ENCODE results near the gene CYP27C1. TPM values are rescaled to one million over a fixed set of nuclear protein-coding genes. Genes with fewer than 3 reads are reported as not detected.

The CYP27C1 gene
- total and polyA plus RNA-seq, 4 donors, result 0.02 to 0.14 (median 0.07) TPM

Small RNAs within 50 kb of the gene (small RNA-seq; reads per million reads assigned to genes)
- gene NIFKP9, result not detected

Other genes with a start within 250 kb of the CYP27C1 start
- 10 to 100 TPM; 16.7 to 21.5 TPM for gene BIN1, start 113.1 kb downstream of the CYP27C1 start, total RNA-seq
- gene BIN1, start 113.1 kb downstream of the CYP27C1 start, polyA plus RNA-seq, result 10 to 100 TPM; 13.3 TPM
- 10 to 100 TPM; 19.7 to 38.3 TPM for gene ERCC3, start 73.8 kb upstream of the CYP27C1 start, total RNA-seq
- 10 to 100 TPM; 12.4 to 15.2 TPM for gene ERCC3, start 73.8 kb upstream of the CYP27C1 start, polyA plus RNA-seq
- 10 to 100 TPM; 22.0 to 46.2 TPM for gene MAP3K2, start 167.7 kb upstream of the CYP27C1 start, total RNA-seq
- 10 to 100 TPM in 1 of 2 donors, 1 to 10 TPM in 1; 5.9 to 12.1 TPM for gene MAP3K2, start 167.7 kb upstream of the CYP27C1 start, polyA plus RNA-seq
- 100 to 1,000 TPM; 150 to 376 TPM for gene PROC, start 198.1 kb upstream of the CYP27C1 start, total RNA-seq
- 100 to 1,000 TPM; 305 to 407 TPM for gene PROC, start 198.1 kb upstream of the CYP27C1 start, polyA plus RNA-seq

Measured in liver (tissue), 5 donors.